Daoy (cell line): ENCODE measurements around the gene ATP13A4. TPM values are rescaled to one million over a fixed set of nuclear protein-coding genes. Genes with fewer than 3 reads are reported as not detected.
"Not testable (repeated sequence)": the region's sequence is repeated elsewhere in the genome, so short reads cannot be mapped to it uniquely, and the experiment has no call there.

Experiments used
- DNase-seq: peaks from one replicate; pipeline ENCODE4 v3.0.0-alpha.2; 2015; ENCODE audit warnings: low read depth
- total RNA-seq: library from RNA; depleted of rRNA; stranded (reverse); fragments of >200 nt; shearing (Covaris generic); gene quantifications from 2 replicates; pipeline ENCODE4 v1.2.3, GENCODE V29; 2014

The ATP13A4 gene
- total RNA-seq, 1 experiment from 2014 or later, result not detected

GRCh38 chr3:193560870-193561269 is 6.2 kb upstream of the ATP13A4 start:
- DNase-seq, result no peak

GRCh38 chr3:193560091-193560490 is 5.4 kb upstream of the ATP13A4 start:
- no peak for DNase-seq

- no peak for DNase-seq
Measured at GRCh38 chr3:193559100-193559499, 4.4 kb upstream of the ATP13A4 start.

GRCh38 chr3:193556841-193557240 is 2.1 kb upstream of the ATP13A4 start:
- DNase-seq, result no peak

GRCh38 chr3:193553586-193553985 is 1.1 kb downstream of the ATP13A4 start:
- DNase-seq, result no peak

- no peak for DNase-seq
Measured at GRCh38 chr3:193552923-193553322, 1.8 kb downstream of the ATP13A4 start.

GRCh38 chr3:193548406-193548805 is 6.3 kb downstream of the ATP13A4 start:
- DNase-seq, result no peak

GRCh38 chr3:193546129-193546528 is 8.6 kb downstream of the ATP13A4 start:
- DNase-seq, result no peak

GRCh38 chr3:193545304-193545703 is 9.4 kb downstream of the ATP13A4 start:
- DNase-seq, result no peak

- DNase-seq, result no peak
Measured at GRCh38 chr3:193544289-193544688, 10.4 kb downstream of the ATP13A4 start.

- DNase-seq, result no peak
Measured at GRCh38 chr3:193530231-193531165, 24.2 kb downstream of the ATP13A4 start.

- DNase-seq, result not testable (repeated sequence)
Measured at GRCh38 chr3:193526085-193526484, 28.6 kb downstream of the ATP13A4 start.

- no peak for DNase-seq
Measured at GRCh38 chr3:193522473-193522872, 32.2 kb downstream of the ATP13A4 start.

- no peak for DNase-seq
Measured at GRCh38 chr3:193520738-193521137, 34.0 kb downstream of the ATP13A4 start.

- no peak for DNase-seq
Measured at GRCh38 chr3:193515966-193516365, 38.7 kb downstream of the ATP13A4 start.

GRCh38 chr3:193510154-193510553 is 44.5 kb downstream of the ATP13A4 start:
- no peak for DNase-seq

- no peak for DNase-seq
Measured at GRCh38 chr3:193509103-193509965, 45.4 kb downstream of the ATP13A4 start.

- no peak for DNase-seq
Measured at GRCh38 chr3:193508108-193508507, 46.6 kb downstream of the ATP13A4 start.

- peak; percentile 31 for DNase-seq
Measured at GRCh38 chr3:193507566-193507965, 47.1 kb downstream of the ATP13A4 start.

- no peak for DNase-seq
Measured at GRCh38 chr3:193506921-193507320, 47.8 kb downstream of the ATP13A4 start.

- no peak for DNase-seq
Measured at GRCh38 chr3:193502871-193503270, 51.8 kb downstream of the ATP13A4 start.

GRCh38 chr3:193499801-193500485 is 54.8 kb downstream of the ATP13A4 start:
- no peak for DNase-seq
